HepG2 (cell line): Measurements from ENCODE around the gene EID3. TPM values are rescaled to one million over a fixed set of nuclear protein-coding genes. Genes with fewer than 3 reads are reported as not detected.

Source experiments
- ATAC-seq: fragments of 200-7000 bp; cut with Tn5 transposase; 3 replicates; pipeline ENCODE4 v1.9.1; 2020; ENCODE audit warnings: mild to moderate bottlenecking, moderate library complexity
- BruUV-seq: library from RNA; stranded (reverse); fragments of 400-500 nt; replicated peaks from 2 replicates; lab custom pipeline; 2021; lab: Mats Ljungman, UMichigan
- CTCF ChIA-PET: fragments of 300-600 bp; formaldehyde crosslinking; extraction: SDS; loops from one replicate; lab custom pipeline; 2021; ENCODE audit warnings: low total read pairs, inconsistent platforms, low intra/inter-chr PET ratio; lab: Yijun Ruan, JAX
- POLR2A ChIA-PET: fragments of 350-600 bp; sonication (Branson Sonifier 250); formaldehyde crosslinking; loops from one replicate; lab custom pipeline; 2020; ENCODE audit warnings: antibody characterized with exemption, inconsistent platforms; lab: Yijun Ruan, JAX
- DNase-seq: peaks from one replicate; pipeline ENCODE4 v3.0.0-alpha.2; 2015; ENCODE audit warnings: low spot score
- FAIRE-seq: peaks from 3 replicates; lab custom pipeline; 2011; peaks lifted over from hg19 to GRCh38; lab: Jason Lieb, UNC
- H2AFZ ChIP-seq: one replicate; pipeline ENCODE4 v1.6.1; 2011; ENCODE audit warnings: low read length, inconsistent platforms
- H3K27ac ChIP-seq: fragments of 300-600 bp; 3 replicates; pipeline ENCODE4 v1.8.0; 2011; ENCODE audit warnings: mixed run types, mild to moderate bottlenecking, mixed read lengths, low read length, inconsistent platforms; ENCODE audit not compliant: insufficient read depth; ENCODE audit errors: extremely low read length
- H3K27me3 ChIP-seq, 2 experiments: fragments of 200-600 bp in 1 of 2; 2 replicates in 1 of 2; 3 replicates in 1 of 2; pipeline versions ENCODE4 v1.6.0 to v1.8.0; 2011; ENCODE audit warnings: low read length in 2 of 2, mild to moderate bottlenecking in 2 of 2, moderate library complexity in 2 of 2, inconsistent platforms in 1 of 2; ENCODE audit not compliant: insufficient read depth in 2 of 2, control insufficient read depth in 1 of 2
- H3K36me3 ChIP-seq, 2 experiments: fragments of 200-600 bp in 1 of 2; replicated peaks in 1 of 2; 2 replicates in 1 of 2; 3 replicates in 1 of 2; pipeline versions ENCODE4 v1.5.1 to v1.8.0; 2011; ENCODE audit warnings: low read length in 2 of 2, inconsistent platforms in 1 of 2; ENCODE audit not compliant: insufficient read depth in 2 of 2, control insufficient read depth in 1 of 2
- H3K4me1 ChIP-seq: 2 replicates; pipeline ENCODE4 v1.5.1; 2012; ENCODE audit warnings: low read length, inconsistent platforms; ENCODE audit not compliant: insufficient read depth
- H3K4me2 ChIP-seq: 2 replicates; pipeline ENCODE4 v1.6.0; 2011; ENCODE audit warnings: low read depth, low read length, inconsistent platforms
- H3K4me3 ChIP-seq, 3 experiments: fragments of 200-600 bp in 1 of 3; sonication (generic), shearing (Covaris generic) in 1 of 3; replicated peaks in 1 of 3; 2 replicates each; pipeline ENCODE4 v1.5.1; 2011 to 2016; ENCODE audit warnings: low read length in 3 of 3, inconsistent platforms in 2 of 3, low read depth in 2 of 3, mild to moderate bottlenecking in 2 of 3, control low read depth in 1 of 3, mixed read lengths in 1 of 3; ENCODE audit not compliant: insufficient read depth in 1 of 3
- H3K79me2 ChIP-seq: one replicate; pipeline ENCODE4 v1.6.1; 2011; ENCODE audit warnings: low read length, inconsistent platforms; ENCODE audit not compliant: insufficient read depth
- H3K9ac ChIP-seq: 2 replicates; pipeline ENCODE4 v1.6.0; 2011; ENCODE audit warnings: mild to moderate bottlenecking, low read depth, low read length, inconsistent platforms; ENCODE audit not compliant: insufficient read depth
- H3K9me3 ChIP-seq: 2 replicates; pipeline ENCODE4 v1.5.1; 2012; ENCODE audit warnings: mild to moderate bottlenecking, low read length
- H4K20me1 ChIP-seq: 2 replicates; pipeline ENCODE4 v1.6.0; 2011; ENCODE audit warnings: inconsistent platforms, mild to moderate bottlenecking, low read length, moderate library complexity; ENCODE audit not compliant: insufficient read depth
- HES4 ChIP-seq: sonication (generic); formaldehyde crosslinking; IDR thresholded peaks from 2 replicates; pipeline ENCODE4 v1.9.0; 2021; ENCODE audit warnings: mild to moderate bottlenecking, missing genetic modification reagents, borderline replicate concordance
- MTF1 ChIP-seq: sonication (generic); formaldehyde crosslinking; IDR thresholded peaks from 2 replicates; pipeline ENCODE4 v1.5.0; 2020; ENCODE audit warnings: missing genetic modification reagents
- POLR2AphosphoS2 ChIP-seq: IDR thresholded peaks from 2 replicates; pipeline ENCODE4 v1.6.1; 2011; ENCODE audit warnings: low read depth, low read length, improper control_type of control experiment
- RBM22 ChIP-seq: fragments of 200-400 bp; formaldehyde crosslinking; optimal IDR thresholded peaks from 2 replicates; pipeline ENCODE3; 2017; ENCODE audit warnings: mild to moderate bottlenecking, low read length, moderate library complexity
- SSRP1 ChIP-seq: IDR thresholded peaks from 2 replicates; pipeline ENCODE4 v1.6.1; 2016; ENCODE audit warnings: control low read depth
- ZNF652 ChIP-seq: IDR thresholded peaks from 2 replicates; pipeline ENCODE4 v1.6.1; 2016; ENCODE audit warnings: low read depth, borderline replicate concordance
- WGBS: methylation state at CpG from one replicate; pipeline ENCODE4 v1.1.6; 2017; ENCODE audit warnings: low lambda C conversion rate; 5-methylcytosine and 5-hydroxymethylcytosine counted together
- in situ Hi-C: cut with HindIII; loops from 2 replicates; pipeline ENCODE4 v1.10.0; 2017; ENCODE audit warnings: low pct_unique_long_range_greater_than_20kb; ENCODE audit not compliant: extremely low pct_ligation_motif_present
- intact Hi-C: fragments of 100-400 bp; cut with micrococcal nuclease; formaldehyde crosslinking; loops from one replicate; pipeline ENCODE4 v1.10.0; 2022; ENCODE audit not compliant: unreplicated experiment
- polyA plus RNA-seq, 8 experiments: library from polyadenylated mRNA; depleted of rRNA in 3 of 8; stranded (reverse) in 7 of 8; unstranded in 1 of 8; fragments of >200 nt; fragmentation: Illumina TruSeq in 4 of 8; extraction: Trizol in 4 of 8; gene quantifications; 2 replicates each; pipeline versions ENCODE4 v1.2.1 to v1.2.3, GENCODE V29; 2011 to 2016; ENCODE audit warnings: low read depth in 4 of 8, missing spikeins in 1 of 8, mixed read lengths in 1 of 8; ENCODE audit not compliant: insufficient read depth in 1 of 8
- total RNA-seq, 5 experiments: library from RNA; depleted of rRNA; stranded (reverse); fragments of >200 nt; fragmentation: Illumina TruSeq; extraction: Trizol; gene quantifications; 2 replicates each; pipeline ENCODE4 v1.2.3, GENCODE V29; 2016; ENCODE audit warnings: low read depth in 1 of 5

EID3 gene
- total and polyA plus RNA-seq, 2 of the 13 experiments (the other 11 are each of a cell fraction or from before 2014, with no cell fraction given) = 0.38 to 4.5 TPM

DNA sequence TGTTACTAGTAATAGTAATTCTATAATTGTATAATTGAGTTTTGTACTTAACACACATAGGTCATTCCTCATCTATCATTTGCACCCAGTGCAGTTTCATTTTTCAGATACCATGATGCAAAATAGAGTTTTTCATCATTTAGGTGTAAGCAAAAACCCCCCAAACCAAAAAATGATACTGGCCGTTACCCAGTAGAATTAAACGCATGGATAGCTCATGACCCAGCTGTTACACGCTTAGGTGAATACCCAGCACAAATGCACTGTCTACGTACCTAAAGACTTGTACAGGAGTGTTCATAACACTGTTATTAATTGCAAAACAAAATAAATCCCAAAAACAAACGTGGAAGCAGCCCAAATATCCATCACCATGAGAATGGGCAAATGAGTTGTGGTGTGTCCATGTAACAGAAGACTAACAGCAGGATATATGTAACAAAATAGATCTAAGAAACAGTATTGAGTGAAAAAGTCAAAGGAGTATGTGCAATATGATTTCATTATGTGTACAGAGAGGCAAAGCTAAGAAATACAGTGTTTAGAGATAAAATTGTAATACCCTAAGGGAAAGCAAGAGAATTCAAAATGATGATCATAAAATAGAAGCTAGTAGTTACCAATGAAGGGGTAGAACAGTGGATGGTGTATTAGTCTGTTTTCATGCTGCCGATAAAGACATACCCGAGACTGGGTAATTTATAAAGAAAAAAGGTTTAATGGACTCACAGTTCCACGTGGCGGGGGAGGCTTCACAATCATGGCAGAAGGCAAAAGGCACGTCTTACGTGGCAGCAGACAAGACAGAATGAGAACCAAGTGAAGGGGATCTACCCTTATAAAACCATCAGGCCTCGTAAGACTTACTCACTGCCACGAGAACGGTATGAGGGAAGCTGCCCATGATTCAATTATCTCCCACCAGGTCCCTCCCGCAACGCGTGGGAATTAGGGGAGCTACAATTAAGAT, 49.8 kb downstream of the EID3 start:
- CTCF ChIA-PET = no interaction called here
- FAIRE-seq (no peak), DNase-seq (no peak), ATAC-seq (no peak)
- TSS peak; percentile 21 for BruUV-seq
- TF ChIP-seq POLR2AphosphoS2 (peak; percentile 89; the same call in 1 of the 2 replicates), MTF1 (CRISPR knock-in tag) (no peak)
- H3K4me2 ChIP-seq = no peak overlapping the region
- POLR2A ChIA-PET = no interaction called here
- intact Hi-C loops = no loop called here
- H4K20me1 ChIP-seq = peaks cover 6% of the 10 kb centered on the region; the same call in 1 of the 2 replicates
- H3K27me3 ChIP-seq = no peaks in the 10 kb centered on the region
- H3K27ac ChIP-seq = no peak overlapping the region
- WGBS = 97% methylated on average over 17 of the region's 17 CpGs
- H3K9ac ChIP-seq = no peak overlapping the region
- no peak overlapping the region for H3K4me3 ChIP-seq
- no peak overlapping the region for H2AFZ ChIP-seq
- H3K36me3 ChIP-seq = peaks cover 12 to 33% of the 10 kb centered on the region in 2 experiments
- no peaks in the 10 kb centered on the region for H3K9me3 ChIP-seq
- in situ Hi-C loops = no loop called here
- H3K79me2 ChIP-seq = no peaks in the 10 kb centered on the region
- peaks cover 6% of the 10 kb centered on the region; the same call in 1 of the 2 replicates for H3K4me1 ChIP-seq

DNA sequence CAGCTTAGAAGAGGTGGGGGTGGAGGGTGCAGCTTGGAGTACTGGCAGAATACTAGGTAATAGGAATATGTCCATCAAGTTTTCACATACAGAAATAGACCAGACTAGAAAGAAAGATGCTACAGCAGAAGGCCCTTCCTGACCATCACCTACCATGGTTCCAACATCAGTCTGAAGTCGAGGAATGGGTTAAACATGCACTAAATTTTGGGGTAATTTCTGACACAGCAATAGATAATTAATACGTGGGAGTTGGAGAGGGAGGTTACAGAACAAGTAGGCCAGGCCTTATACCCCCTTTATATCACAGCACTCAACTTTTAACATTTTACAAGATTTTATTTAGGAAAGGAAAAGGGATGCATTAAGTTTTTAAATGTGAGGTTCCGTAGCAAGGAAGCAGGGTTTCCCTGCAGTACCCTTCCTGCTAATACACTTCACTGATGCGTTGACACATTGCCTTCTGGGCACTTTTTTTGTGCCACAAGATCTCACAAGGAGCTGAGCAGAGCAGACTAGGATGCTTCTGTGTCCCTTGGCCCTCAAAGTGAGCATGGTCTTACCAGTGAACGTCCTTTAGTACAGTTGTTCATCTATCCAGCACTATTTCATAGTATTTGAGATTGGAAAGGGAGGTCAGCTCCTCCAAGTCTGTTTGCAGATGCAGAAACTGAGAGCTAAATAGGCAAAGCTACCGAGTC, 50.8 kb downstream of the EID3 start:
- CTCF ChIA-PET = no interaction called here
- no peak overlapping the region for H3K27ac ChIP-seq

More for the DNA sequence above, 50.8 kb downstream of the EID3 start:
- Histone ChIP-seq H3K9ac (no peak overlapping the region), H3K4me2 (no peak overlapping the region), H2AFZ (no peak overlapping the region), H4K20me1 (peaks cover 6% of the 10 kb centered on the region; the same call in 1 of the 2 replicates), H3K9me3 (no peaks in the 10 kb centered on the region), H3K4me3 (no peak overlapping the region), H3K27me3 (no peaks in the 10 kb centered on the region), H3K4me1 (peaks cover 6% of the 10 kb centered on the region; the same call in 1 of the 2 replicates), H3K36me3 (peaks cover 8 to 23% of the 10 kb centered on the region in 2 experiments), H3K79me2 (no peaks in the 10 kb centered on the region)
- TF ChIP-seq SSRP1 (CRISPR knock-in tag) (0 out of 2 replicates have a peak, but pooled peaks have one; percentile 43), RBM22 (peak; percentile 16), ZNF652 (CRISPR knock-in tag) (0 out of 2 replicates have a peak, but pooled peaks have one; percentile 14), HES4 (no peak)
- POLR2A ChIA-PET = no interaction called here
- BruUV-seq = no TSS peak
- intact Hi-C loops = no loop called here
- 75% methylated on average over 6 of the region's 6 CpGs for WGBS
- FAIRE-seq (no peak), ATAC-seq (no peak), DNase-seq (no peak)
- in situ Hi-C loops = no loop called here

Other genes starting within 250 kb of the EID3 start
- 4.9 and 5.6 TPM in 2 replicates for gene HCFC2, start 239.2 kb upstream of the EID3 start, total RNA-seq (2016; rRNA removed; fragmentation: Illumina TruSeq; extraction: Trizol)
- 3.4 and 3.7 TPM in 2 replicates for gene HCFC2, start 239.2 kb upstream of the EID3 start, polyA plus RNA-seq (2011; rRNA removed)
- 36.6 and 48.7 TPM in 2 replicates for gene NFYB, start 165.5 kb upstream of the EID3 start, total RNA-seq (2016; rRNA removed; fragmentation: Illumina TruSeq; extraction: Trizol)
- gene NFYB, start 165.5 kb upstream of the EID3 start, polyA plus RNA-seq (2011; rRNA removed) = 14.8 and 18.7 TPM in 2 replicates
- 190 and 310 TPM in 2 replicates for gene TXNRD1, start 88.0 kb upstream of the EID3 start, total RNA-seq (2016; rRNA removed; fragmentation: Illumina TruSeq; extraction: Trizol)
- 54.0 and 56.7 TPM in 2 replicates for gene TXNRD1, start 88.0 kb upstream of the EID3 start, polyA plus RNA-seq (2011; rRNA removed)
- gene CHST11, start 153.2 kb downstream of the EID3 start, total RNA-seq (2016; rRNA removed; fragmentation: Illumina TruSeq; extraction: Trizol) = not detected in 2 replicates
- gene CHST11, start 153.2 kb downstream of the EID3 start, polyA plus RNA-seq (2011; rRNA removed) = 0.05 and 0.15 TPM in 2 replicates